ENCODE data around the gene FSD1.
"Not testable (repeated sequence)": the region's sequence is repeated elsewhere in the genome, so short reads cannot be mapped to it uniquely, and the experiment has no call there.

Gene FSD1

DNA sequence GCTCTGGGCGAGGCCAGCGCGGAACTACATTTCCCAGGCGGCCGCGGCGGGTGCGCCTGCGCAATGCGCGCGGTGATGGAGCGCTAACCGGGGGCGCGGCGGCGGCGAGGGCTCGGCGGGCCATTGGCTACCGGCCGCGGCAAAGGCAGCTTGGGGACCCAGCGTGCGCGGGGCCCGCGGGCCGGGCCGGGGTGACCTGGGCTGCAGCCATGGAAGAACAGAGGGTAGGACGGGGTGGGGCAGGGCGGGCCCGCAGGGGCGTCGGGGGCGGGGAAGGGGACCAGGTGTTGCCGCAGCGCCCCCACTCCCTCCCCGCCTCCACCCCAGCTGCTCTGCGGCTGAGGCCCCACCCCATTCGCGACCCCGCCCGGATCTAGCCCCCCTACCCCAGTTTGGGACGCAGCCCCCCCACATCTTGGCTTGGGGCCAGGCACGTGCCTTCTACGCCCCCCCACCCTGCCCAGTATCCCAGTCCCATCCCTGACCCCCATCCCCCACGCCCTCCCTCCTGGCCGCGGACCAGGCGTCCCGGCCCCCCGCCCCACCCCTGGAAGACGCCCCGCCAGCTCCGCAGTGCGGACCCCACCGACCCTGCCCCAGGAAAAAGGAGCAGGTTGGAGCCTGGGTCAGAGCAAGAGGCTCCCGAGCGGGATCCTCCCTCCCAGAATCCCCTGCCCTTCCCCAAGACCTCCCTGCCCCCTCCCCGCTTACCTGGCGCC is at the start of gene FSD1:
TSS of gene FSD1 (plus strand) at position 61 of the 719 bp plus-strand sequence. CDS start at position 210, 149 bp downstream.
- peak; percentile 60 to 71 for DNase-seq (ENCODE audit: low read depth in 2 of 2)

DNA sequence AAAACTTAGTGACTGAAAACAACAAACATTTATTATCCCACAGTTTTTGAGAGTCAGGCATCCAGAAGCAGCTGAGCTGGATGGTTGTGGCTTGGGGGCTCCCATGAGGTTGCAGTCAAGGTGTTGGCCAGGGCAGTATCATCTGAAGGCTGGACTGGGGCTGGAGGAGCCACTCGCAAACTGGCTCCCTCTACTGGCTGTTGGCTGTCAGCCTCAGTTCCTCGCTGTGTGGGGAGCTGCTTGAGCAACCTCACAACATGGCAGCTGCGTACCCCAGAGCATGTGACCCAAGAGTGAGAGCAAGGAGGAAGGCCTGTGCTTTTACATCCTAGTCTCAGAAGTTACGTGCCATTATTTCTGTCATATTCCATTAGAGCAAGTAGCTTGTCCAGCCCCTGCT is 47.8 kb upstream of the FSD1 start:
- DNase-seq (ENCODE audit: low read depth in 2 of 2), result no peak

GRCh38 chr19:4257025-4257424 is 47.4 kb upstream of the FSD1 start:
- no peak for DNase-seq (ENCODE audit: low read depth in 2 of 2)

DNA sequence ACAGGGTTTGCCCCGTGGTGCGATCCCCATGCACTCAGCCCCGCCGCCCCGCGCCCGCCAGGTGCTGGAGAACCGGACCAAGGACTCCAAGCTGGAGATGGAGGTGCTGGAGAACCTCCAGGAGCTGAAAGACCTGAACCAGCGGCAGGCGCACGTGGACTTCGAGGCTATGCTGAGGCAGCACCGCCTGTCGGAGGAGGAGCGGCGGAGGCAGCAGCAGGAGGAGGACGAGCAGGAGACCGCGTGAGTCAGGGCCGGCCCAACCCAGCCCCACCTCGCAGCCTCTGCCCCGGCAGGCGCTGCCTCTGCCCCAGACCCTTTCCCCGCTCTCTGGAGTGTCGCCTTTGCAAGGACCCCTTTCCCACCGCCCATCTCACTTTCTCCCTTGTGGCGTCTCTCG is 46.2 kb upstream of the FSD1 start:
- DNase-seq (ENCODE audit: low read depth in 2 of 2), result no peak

DNA sequence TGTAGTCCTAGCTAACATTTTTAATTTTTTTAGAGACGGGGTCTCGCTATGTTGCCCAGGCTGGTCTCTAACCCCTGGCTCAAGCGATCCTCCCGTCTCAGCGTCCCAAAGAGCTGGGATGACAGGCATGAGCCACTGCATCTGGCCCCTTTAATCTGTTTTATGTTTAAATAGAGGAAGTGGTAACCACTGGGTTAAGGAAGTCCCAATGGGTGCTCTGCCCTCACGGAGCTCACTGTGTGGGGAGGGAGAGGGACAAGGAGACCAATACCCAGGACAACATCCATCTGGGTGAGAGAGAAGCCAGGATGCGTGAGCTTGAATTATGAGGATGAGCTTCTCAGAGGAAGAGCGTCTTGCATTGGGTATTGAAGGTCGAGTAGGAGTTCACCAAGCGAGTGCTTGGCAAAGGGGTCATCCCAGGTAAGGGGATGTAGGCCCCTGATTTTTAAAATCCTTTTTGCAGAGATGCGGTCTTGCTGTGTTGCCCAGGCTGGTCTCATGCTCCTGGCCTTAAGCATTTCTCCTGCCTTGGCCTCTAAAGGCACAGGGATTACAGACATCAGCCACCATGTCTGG is 43.7 kb upstream of the FSD1 start:
- no peak for DNase-seq (ENCODE audit: low read depth in 2 of 2)

- DNase-seq (ENCODE audit: low read depth in 2 of 2), result no peak
Measured at GRCh38 chr19:4264812-4265211, 39.6 kb upstream of the FSD1 start.

- no peak for DNase-seq (ENCODE audit: low read depth in 2 of 2)
Measured at GRCh38 chr19:4266253-4267000, 38.0 kb upstream of the FSD1 start.

DNA sequence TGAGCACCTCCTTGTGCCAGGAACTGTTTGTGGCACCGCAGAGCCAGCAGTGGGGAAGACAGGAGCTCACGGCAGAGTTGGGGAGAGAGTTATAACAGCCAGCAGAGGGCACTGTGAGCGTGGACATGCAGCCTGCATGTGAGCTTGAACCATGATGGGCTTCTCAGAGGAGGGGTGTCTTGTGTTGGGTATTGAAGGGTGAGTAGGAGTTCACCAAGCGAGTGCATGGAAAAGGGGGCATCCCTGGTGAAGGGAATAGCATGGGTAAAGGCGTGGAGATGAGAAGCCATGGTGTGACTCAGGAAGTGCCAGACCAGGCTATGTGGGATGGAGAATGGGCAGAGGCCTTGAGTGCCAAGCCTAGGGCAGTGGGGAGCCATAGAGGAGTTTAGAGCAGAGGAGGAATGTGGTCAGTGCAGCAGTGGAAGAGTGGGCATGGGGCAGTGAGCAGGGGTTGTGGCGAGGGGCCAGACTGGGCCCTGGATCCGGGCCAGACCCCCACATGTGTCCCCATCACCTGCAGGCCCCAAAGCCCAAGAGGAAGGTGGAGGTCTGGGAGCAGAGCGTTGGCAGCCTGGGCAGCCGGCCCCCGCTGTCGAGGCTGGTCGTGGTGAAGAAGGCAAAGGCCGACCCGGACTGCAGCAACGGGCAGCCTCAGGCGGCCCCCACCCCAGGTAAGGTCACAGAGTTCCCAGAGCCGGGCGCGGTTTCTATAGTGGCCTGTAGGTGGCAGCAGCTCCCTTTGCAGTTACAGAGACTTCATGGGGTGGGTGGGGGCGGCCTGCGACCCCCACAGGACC is 37.1 kb upstream of the FSD1 start:
- DNase-seq (ENCODE audit: low read depth in 2 of 2), result peak in 1 of 2 donors; percentile 48

- no peak for DNase-seq (ENCODE audit: low read depth in 2 of 2)
Measured at GRCh38 chr19:4267901-4268815, 36.2 kb upstream of the FSD1 start.

GRCh38 chr19:4268816-4269430 is 35.5 kb upstream of the FSD1 start:
- DNase-seq (ENCODE audit: low read depth in 2 of 2), result no peak

DNA sequence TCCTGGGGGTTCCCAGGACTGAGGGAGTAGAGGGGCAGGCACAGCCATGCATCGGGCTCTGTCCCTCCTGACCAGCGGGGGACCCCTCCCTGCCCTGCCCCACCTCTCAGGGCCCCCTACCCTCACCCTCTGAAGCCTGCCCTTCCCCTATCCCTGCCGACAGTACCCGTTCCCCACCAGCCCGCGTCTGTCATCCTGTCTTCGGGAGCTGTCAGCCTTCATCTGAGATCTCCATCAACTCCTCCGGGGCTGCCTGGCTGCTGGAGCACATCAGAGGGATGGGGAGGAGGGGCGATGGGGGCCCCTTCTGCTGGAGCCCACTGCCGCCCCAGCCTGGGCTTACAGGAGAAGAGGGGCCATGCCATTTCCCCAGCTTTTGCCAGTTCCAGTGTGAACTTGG is 31.5 kb upstream of the FSD1 start:
- DNase-seq (ENCODE audit: low read depth in 2 of 2), result no peak

GRCh38 chr19:4274321-4274686 is 30.1 kb upstream of the FSD1 start:
- DNase-seq (ENCODE audit: low read depth in 2 of 2), result not testable (repeated sequence)

- DNase-seq (ENCODE audit: low read depth in 2 of 2), result no peak
Measured at GRCh38 chr19:4277191-4277696, 27.2 kb upstream of the FSD1 start.

DNA sequence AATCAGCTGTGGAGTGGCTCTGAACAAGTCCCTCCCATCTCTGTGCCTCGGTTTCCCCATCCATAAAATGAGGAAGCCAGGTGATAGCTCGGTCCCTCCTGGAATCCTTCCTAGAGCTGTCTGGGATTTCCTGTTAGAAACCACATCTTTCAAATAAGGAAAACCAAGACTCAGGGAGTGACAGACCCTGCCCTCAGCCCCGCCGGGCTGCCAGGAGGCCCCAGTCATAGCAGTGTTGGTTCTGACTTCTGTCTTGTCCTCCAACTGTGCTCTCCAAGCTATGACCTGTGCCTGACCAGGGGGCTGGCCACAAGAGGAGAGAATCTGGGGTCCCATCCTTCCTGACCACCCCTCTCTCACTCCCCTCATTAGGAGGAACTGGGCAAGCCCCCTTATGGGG is 26.4 kb upstream of the FSD1 start:
- DNase-seq (ENCODE audit: low read depth in 2 of 2), result no peak

DNA sequence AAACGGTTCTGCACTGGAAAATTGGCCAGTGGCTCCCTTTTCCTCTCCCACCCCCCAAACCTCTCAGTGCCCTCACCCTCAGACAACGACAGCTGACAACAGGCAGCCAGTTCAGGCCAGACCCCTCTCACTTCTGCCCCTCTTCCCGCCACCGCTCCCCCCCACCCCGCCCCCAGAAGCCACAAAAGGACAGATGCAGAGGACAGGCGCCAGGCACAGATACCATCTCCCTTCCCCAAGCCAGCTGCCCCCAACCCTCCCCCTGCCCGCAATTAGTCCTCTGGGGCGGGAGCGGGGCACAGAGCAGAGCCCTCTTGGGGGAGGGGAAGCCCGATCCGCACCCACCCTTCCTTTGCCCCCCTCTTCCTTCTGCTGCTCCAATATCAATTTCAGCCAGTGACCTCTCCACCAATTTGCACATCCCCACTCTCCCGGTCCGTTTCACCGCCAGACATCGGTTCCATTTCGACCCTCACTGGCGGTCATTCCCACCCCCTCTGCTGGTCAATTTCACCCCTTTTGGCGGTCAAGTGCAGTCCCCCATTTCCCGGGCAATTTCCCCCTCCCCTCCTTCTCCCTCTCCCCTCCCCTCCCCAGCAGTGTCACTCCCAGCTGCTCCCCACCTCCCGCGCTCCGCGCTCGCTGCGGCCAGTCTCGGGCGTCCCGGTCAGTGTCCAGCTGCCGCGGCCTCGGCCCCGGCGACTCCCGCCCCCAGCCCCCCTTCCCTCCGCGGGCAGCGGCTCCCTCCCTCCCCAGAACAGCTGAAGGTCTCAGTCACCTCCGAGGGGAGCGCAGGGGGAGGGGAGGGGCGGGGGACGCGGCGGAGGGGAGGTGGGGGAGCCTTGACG is 25.8 kb upstream of the FSD1 start, which contains the start of gene SHD:
TSS of gene SHD (plus strand) at position 848 of the 848 bp plus-strand sequence. CDS start 798 bp downstream, outside the sequence.
- no peak for DNase-seq (ENCODE audit: low read depth in 2 of 2)

- DNase-seq (ENCODE audit: low read depth in 2 of 2), result no peak
Measured at GRCh38 chr19:4279267-4279529, 25.2 kb upstream of the FSD1 start.

DNA sequence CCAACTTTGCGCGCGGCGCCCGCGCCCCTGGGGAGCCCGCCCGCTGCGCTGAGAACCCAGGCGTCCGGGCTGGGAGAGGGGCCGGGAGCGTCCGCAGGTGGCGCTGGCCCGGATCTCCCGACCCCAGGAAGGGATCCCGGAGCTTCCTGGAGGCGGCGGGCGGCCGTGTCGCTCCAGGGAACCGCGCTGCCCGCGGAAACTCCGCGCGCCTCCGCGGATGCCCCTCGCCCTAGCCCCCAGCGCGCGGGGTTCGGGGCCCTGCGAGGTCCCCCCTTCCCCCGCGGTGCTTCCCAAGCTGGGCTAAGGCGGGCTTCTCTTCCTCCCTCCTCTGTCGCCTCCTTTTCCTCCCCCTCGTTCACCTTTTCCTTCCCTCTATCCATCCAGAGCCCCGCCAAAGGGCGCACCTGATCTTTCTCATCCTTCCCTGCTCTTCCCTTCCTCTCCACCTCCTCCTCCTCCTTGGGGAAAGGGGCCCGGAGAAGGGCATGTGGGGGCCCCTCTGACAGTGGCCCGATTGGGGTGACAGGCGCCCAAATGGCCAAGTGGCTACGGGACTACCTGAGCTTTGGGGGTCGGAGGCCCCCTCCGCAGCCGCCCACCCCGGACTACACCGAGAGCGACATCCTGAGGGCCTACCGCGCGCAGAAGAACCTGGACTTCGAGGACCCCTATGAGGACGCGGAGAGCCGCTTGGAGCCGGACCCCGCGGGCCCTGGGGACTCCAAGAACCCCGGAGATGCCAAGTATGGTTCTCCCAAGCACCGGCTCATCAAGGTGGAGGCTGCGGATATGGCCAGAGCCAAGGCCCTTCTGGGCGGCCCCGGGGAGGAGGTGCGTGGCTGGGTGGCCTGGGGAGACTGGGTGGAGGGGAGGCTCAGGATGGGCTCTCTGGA is 24.6 kb upstream of the FSD1 start:
- DNase-seq (ENCODE audit: low read depth in 2 of 2), result no peak

- DNase-seq (ENCODE audit: low read depth in 2 of 2), result no peak
Measured at GRCh38 chr19:4284176-4284958, 20.0 kb upstream of the FSD1 start.
